Suppressor macrophage (primary cell): ENCODE results near the gene SESTD1.
"Not testable (repeated sequence)": the region's sequence is repeated elsewhere in the genome, so short reads cannot be mapped to it uniquely, and the experiment has no call there.

Experiments used
- DNase-seq, 4 experiments: peaks; one replicate each; pipeline ENCODE4 v3.0.0-alpha.2; 2020 to 2022

The SESTD1 gene

GRCh38 chr2:179266271-179266670 is 1.6 kb upstream of the SESTD1 start:
- no peak for DNase-seq

- DNase-seq: peak; percentile 53 to 94 (median 76)
These were observed 464 bp upstream of the SESTD1 start for GRCh38 chr2:179265082-179265510.

- peak; percentile 46 to 75 (median 56) for DNase-seq
These were observed 925 bp downstream of the SESTD1 start for GRCh38 chr2:179263446-179264367.

- DNase-seq: peak in 2 of 4 experiments; percentile 18 to 31
These were observed 1.6 kb downstream of the SESTD1 start for GRCh38 chr2:179263015-179263414.

- DNase-seq: no peak
These were observed 2.5 kb downstream of the SESTD1 start for GRCh38 chr2:179262077-179262660.

GRCh38 chr2:179261151-179261825 is 3.3 kb downstream of the SESTD1 start:
- no peak for DNase-seq

- DNase-seq: no peak
These were observed 4.4 kb downstream of the SESTD1 start for GRCh38 chr2:179260224-179260623.

GRCh38 chr2:179255129-179255528 is 9.5 kb downstream of the SESTD1 start:
- no peak for DNase-seq

- DNase-seq: no peak
These were observed 11.4 kb downstream of the SESTD1 start for GRCh38 chr2:179253226-179253625.

- DNase-seq: no peak
These were observed 12.2 kb downstream of the SESTD1 start for GRCh38 chr2:179252423-179252822.

GRCh38 chr2:179251870-179252269 is 12.8 kb downstream of the SESTD1 start:
- DNase-seq: no peak

- DNase-seq: no peak
These were observed 13.7 kb downstream of the SESTD1 start for GRCh38 chr2:179250848-179251504.

GRCh38 chr2:179250095-179250494 is 14.5 kb downstream of the SESTD1 start:
- no peak for DNase-seq

GRCh38 chr2:179248024-179248348 is 16.6 kb downstream of the SESTD1 start:
- no peak for DNase-seq

GRCh38 chr2:179247318-179248023 is 17.2 kb downstream of the SESTD1 start:
- DNase-seq: no peak

GRCh38 chr2:179245843-179246242 is 18.8 kb downstream of the SESTD1 start:
- not testable (repeated sequence) for DNase-seq

GRCh38 chr2:179243046-179243445 is 21.6 kb downstream of the SESTD1 start:
- DNase-seq: no peak

GRCh38 chr2:179240481-179241451 is 23.9 kb downstream of the SESTD1 start:
- DNase-seq: no peak

- no peak for DNase-seq
These were observed 24.8 kb downstream of the SESTD1 start for GRCh38 chr2:179239838-179240237.

- DNase-seq: no peak
These were observed 25.4 kb downstream of the SESTD1 start for GRCh38 chr2:179239195-179239594.

GRCh38 chr2:179238027-179238426 is 26.6 kb downstream of the SESTD1 start:
- peak in 1 of 4 experiments; percentile 10 for DNase-seq
